B cell (primary cell): ENCODE results near the gene MANBA. TPM values are rescaled to one million over a fixed set of nuclear protein-coding genes. Genes with fewer than 3 reads are reported as not detected.

Experiments
- ATAC-seq: fragments of 200-7000 bp; cut with Tn5 transposase; one replicate; pipeline ENCODE4 v1.10.0; 2021; ENCODE audit warnings: low read depth, mild to moderate bottlenecking, moderate number of reproducible peaks, moderate library complexity
- CTCF ChIA-PET: fragments of 350-600 bp; sonication (Branson Sonifier 250); formaldehyde crosslinking; loops from one replicate; lab custom pipeline; 2021; ENCODE audit warnings: antibody characterized with exemption, inconsistent platforms; lab: Charles Lee
- POLR2A ChIA-PET: fragments of 350-600 bp; sonication (Branson Sonifier 250); formaldehyde crosslinking; loops from one replicate; lab custom pipeline; 2021; ENCODE audit warnings: antibody characterized with exemption; lab: Charles Lee
- DNase-seq: peaks from one replicate; pipeline ENCODE4 v3.0.0; 2013
- H2AFZ ChIP-seq: 2 replicates; pipeline ENCODE4 v1.6.1; 2012; ENCODE audit warnings: mild to moderate bottlenecking, low read depth, low read length; ENCODE audit not compliant: insufficient read depth, poor library complexity, severe bottlenecking
- H3K27ac ChIP-seq, 2 donors: 1 replicate in 1 of 2; 2 replicates in 1 of 2; pipeline ENCODE4 v1.5.1; 2012 to 2013; ENCODE audit warnings: low read length in 2 of 2, mild to moderate bottlenecking in 2 of 2, moderate library complexity in 1 of 2
- H3K27me3 ChIP-seq, 4 experiments: fragments of 200-600 bp in 1 of 4; sonication (generic) in 1 of 4; replicated peaks in 1 of 4; 1 replicate in 2 of 4; 2 replicates in 2 of 4; pipeline versions ENCODE4 v1.6.1 to v1.7.0; 2013 to 2016; ENCODE audit warnings: low read length in 3 of 4, mild to moderate bottlenecking in 2 of 4, mixed read lengths in 1 of 4, moderate library complexity in 1 of 4; ENCODE audit not compliant: insufficient read depth in 4 of 4, control insufficient read depth in 3 of 4; ENCODE audit errors: control extremely low read depth in 1 of 4
- H3K36me3 ChIP-seq, 2 experiments: replicated peaks in 1 of 2; 1 replicate in 1 of 2; 2 replicates in 1 of 2; pipeline versions ENCODE4 v1.6.1 to v1.7.1; 2013; ENCODE audit warnings: low read length in 1 of 2; ENCODE audit not compliant: insufficient read depth in 2 of 2, control insufficient read depth in 1 of 2; ENCODE audit errors: control extremely low read depth in 1 of 2, extremely low read depth in 1 of 2
- H3K4me1 ChIP-seq, 2 donors: fragments of 200-600 bp in 1 of 2; sonication (generic) in 1 of 2; 1 replicate in 1 of 2; 2 replicates in 1 of 2; pipeline versions ENCODE4 v1.5.1 to v1.6.1; 2013 to 2017; ENCODE audit warnings: low read length in 2 of 2; ENCODE audit not compliant: control insufficient read depth in 2 of 2, insufficient read depth in 2 of 2
- H3K4me2 ChIP-seq: replicated peaks from 2 replicates; pipeline ENCODE3; 2012; ENCODE audit warnings: mild to moderate bottlenecking, low read depth, low read length; ENCODE audit not compliant: poor library complexity, severe bottlenecking
- H3K4me3 ChIP-seq, 5 experiments: fragments of 200-600 bp in 1 of 5; sonication (generic) in 1 of 5; 1 replicate in 3 of 5; 2 replicates in 2 of 5; pipeline versions ENCODE4 v1.5.1 to v1.7.0; 2011 to 2016; ENCODE audit warnings: low read length in 4 of 5, mild to moderate bottlenecking in 4 of 5, low read depth in 2 of 5, control low read depth in 1 of 5, moderate library complexity in 1 of 5; ENCODE audit not compliant: insufficient read depth in 1 of 5; ENCODE audit errors: control extremely low read depth in 1 of 5, extremely low read depth in 1 of 5
- H3K79me2 ChIP-seq: fragments of 200-600 bp; sonication (generic); one replicate; pipeline ENCODE4 v1.6.0; 2016; ENCODE audit warnings: low read length; ENCODE audit not compliant: control insufficient read depth, insufficient read depth
- H3K9ac ChIP-seq: fragments of 200-600 bp; sonication (generic); 2 replicates; pipeline ENCODE4 v1.6.1; 2017; ENCODE audit warnings: mild to moderate bottlenecking, low read length, moderate library complexity
- H3K9me3 ChIP-seq, 3 donors: one replicate each; pipeline versions ENCODE4 v1.6.1 to v1.7.1; 2013; ENCODE audit warnings: low read length in 2 of 3; ENCODE audit not compliant: control insufficient read depth in 2 of 3, insufficient read depth in 1 of 3; ENCODE audit errors: control extremely low read depth in 1 of 3
- H4K20me1 ChIP-seq: 2 replicates; pipeline ENCODE4 v1.6.0; 2012; ENCODE audit warnings: mild to moderate bottlenecking, low read length; ENCODE audit not compliant: insufficient read depth, control insufficient read depth, poor library complexity, severe bottlenecking
- H3K27ac Mint-ChIP-seq: one replicate; pipeline ENCODE4 v1.8.0; 2021; ENCODE audit warnings: mixed read lengths
- H3K27me3 Mint-ChIP-seq: one replicate; pipeline ENCODE4 v1.8.0; 2021; ENCODE audit warnings: mixed read lengths
- H3K4me1 Mint-ChIP-seq: one replicate; pipeline ENCODE4 v1.8.0; 2021; ENCODE audit warnings: mixed read lengths
- H3K4me3 Mint-ChIP-seq: one replicate; pipeline ENCODE4 v1.8.0; 2021; ENCODE audit warnings: mixed read lengths
- H3K9me3 Mint-ChIP-seq: one replicate; pipeline ENCODE4 v1.8.0; 2022; ENCODE audit warnings: mixed read lengths; ENCODE audit not compliant: insufficient read depth
- CTCF ChIP-seq: fragments of 200-600 bp; IDR thresholded peaks from one replicate; pipeline ENCODE4 v1.8.0; 2022; ENCODE audit warnings: antibody characterized with exemption, mild to moderate bottlenecking
- EZH2 ChIP-seq: IDR thresholded peaks from 2 replicates; pipeline ENCODE4 v1.6.1; 2012; ENCODE audit warnings: borderline replicate concordance, low read depth, mild to moderate bottlenecking, moderate library complexity, low read length; ENCODE audit not compliant: insufficient read depth, poor library complexity, severe bottlenecking
- WGBS: methylation state at CpG from one replicate; pipeline ENCODE4 v1.1.5; 2013; ENCODE audit warnings: missing lambda C conversion rate; ENCODE audit not compliant: insufficient coverage; 5-methylcytosine and 5-hydroxymethylcytosine counted together
- intact Hi-C: fragments of 100-400 bp; cut with micrococcal nuclease; formaldehyde crosslinking; loops from one replicate; pipeline ENCODE4 v1.10.0; 2022
- polyA plus RNA-seq: library from polyadenylated mRNA; depleted of rRNA; stranded (reverse); fragments of >200 nt; gene quantifications from 2 replicates; pipeline ENCODE4 v1.2.3, GENCODE V29; 2012
- total RNA-seq, 2 donors: library from RNA; stranded (reverse); fragments of 120-200 nt in 1 of 2; gene quantifications; 1 replicate in 1 of 2; 2 replicates in 1 of 2; pipeline versions ENCODE4 v1.2.3 to v1.2.4, GENCODE V29; 2013 to 2022

MANBA gene
- total and polyA plus RNA-seq, 2 donors (not counting 1 experiment from before 2014, with no cell fraction given): 91.6 to 119 TPM

GRCh38 chr4:102692474-102692873 lies 68.3 kb downstream of the MANBA start:
- Histone ChIP-seq H3K4me3 (no peak overlapping the region), H3K36me3 (peaks cover 12 to 40% of the 10 kb centered on the region in 2 experiments), H4K20me1 (no peaks in the 10 kb centered on the region), H3K27me3 (no peaks in the 10 kb centered on the region), H3K4me1 (peaks cover 10 to 12% of the 10 kb centered on the region in 2 donors), H3K9me3 (no peaks in the 10 kb centered on the region), H3K27ac (no peak overlapping the region), H3K4me2 (no peak overlapping the region), H3K9ac (no peak overlapping the region), H2AFZ (no peak overlapping the region), H3K79me2 (no peaks in the 10 kb centered on the region)
- DNase-seq (no peak), ATAC-seq (no peak)
- POLR2A ChIA-PET: no interaction called here
- Mint-ChIP-seq H3K27ac (no peak overlapping the region), H3K4me3 (no peak overlapping the region), H3K27me3 (no peaks in the 10 kb centered on the region), H3K4me1 (no peaks in the 10 kb centered on the region), H3K9me3 (no peaks in the 10 kb centered on the region)
- 100% methylated on average over 2 of the region's 3 CpGs for WGBS
- TF ChIP-seq EZH2 (no peak), CTCF (no peak)
- CTCF ChIA-PET: no interaction called here
- intact Hi-C loops: no loop called here

- Mint-ChIP-seq H3K27me3 (no peaks in the 10 kb centered on the region), H3K9me3 (no peaks in the 10 kb centered on the region), H3K4me1 (no peaks in the 10 kb centered on the region), H3K4me3 (no peak overlapping the region), H3K27ac (no peak overlapping the region)
- Histone ChIP-seq H3K79me2 (no peaks in the 10 kb centered on the region), H3K27ac (peak overlapping the region; percentile 9 to 72), H3K36me3 (peaks cover 5 to 36% of the 10 kb centered on the region in 2 experiments), H4K20me1 (no peaks in the 10 kb centered on the region), H3K9me3 (no peaks in the 10 kb centered on the region), H2AFZ (no peak overlapping the region), H3K27me3 (no peaks in the 10 kb centered on the region), H3K4me3 (no peak overlapping the region), H3K4me1 (peaks cover 17 to 18% of the 10 kb centered on the region in 2 donors), H3K9ac (peak overlapping the region; percentile 28), H3K4me2 (peak overlapping the region; percentile 48)
- ATAC-seq: peak; percentile 31
- TF ChIP-seq EZH2: no peak
- TF ChIP-seq CTCF: no peak
- CTCF ChIA-PET: no interaction called here
- DNase-seq: peak; percentile 10
- intact Hi-C loops: no loop called here
- POLR2A ChIA-PET: no interaction called here
- 92% methylated on average over 5 of the region's 7 CpGs for WGBS
These were observed 72.8 kb downstream of the MANBA start for GRCh38 chr4:102687982-102688433.
